Measurements from ENCODE around the gene RFX1.

The RFX1 gene

DNA sequence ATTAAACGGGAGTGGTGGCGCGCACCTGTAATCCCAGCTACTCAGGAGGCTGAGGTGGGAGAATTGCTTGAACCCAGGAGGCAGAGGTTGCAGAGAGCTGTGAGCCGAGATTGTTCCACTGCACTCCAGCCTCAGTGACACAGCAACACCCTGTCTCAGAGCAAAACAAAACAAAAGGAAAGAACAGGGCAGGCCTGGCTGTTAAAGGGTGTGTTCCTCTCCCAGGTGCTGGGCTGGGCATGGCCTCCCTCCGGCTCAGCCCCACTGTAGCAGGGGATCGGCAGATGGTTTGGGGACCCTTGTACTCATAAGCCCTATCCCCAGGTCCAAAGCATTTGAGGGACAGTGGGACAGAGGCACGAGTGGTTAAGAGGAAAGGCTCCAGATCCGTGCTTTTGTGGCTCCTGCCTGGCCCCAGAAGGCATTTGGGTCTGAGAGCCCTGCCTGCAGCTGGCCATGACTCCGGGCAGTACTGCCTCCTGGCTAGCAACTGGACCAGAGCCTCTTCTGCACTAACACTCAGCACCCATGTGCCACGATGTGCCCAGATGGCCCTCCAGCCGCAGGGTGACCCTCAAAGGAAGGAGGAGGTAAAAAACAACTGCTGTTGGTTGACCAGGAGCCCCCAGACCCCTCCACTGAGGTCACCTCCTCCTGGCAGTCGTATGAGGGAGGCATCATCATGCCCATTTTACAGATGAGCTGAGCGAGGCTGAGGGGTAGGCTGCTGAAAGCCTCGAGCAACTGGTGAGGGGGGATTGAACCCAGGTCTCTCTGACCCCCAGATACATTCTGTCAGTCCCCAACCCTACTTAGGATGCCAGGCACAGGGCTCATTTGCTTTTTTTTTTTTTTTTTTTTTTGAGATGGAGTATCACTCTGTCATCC lies 10.0 kb downstream of the RFX1 start:
- no peak for DNase-seq (ENCODE audit: low read depth)

DNA sequence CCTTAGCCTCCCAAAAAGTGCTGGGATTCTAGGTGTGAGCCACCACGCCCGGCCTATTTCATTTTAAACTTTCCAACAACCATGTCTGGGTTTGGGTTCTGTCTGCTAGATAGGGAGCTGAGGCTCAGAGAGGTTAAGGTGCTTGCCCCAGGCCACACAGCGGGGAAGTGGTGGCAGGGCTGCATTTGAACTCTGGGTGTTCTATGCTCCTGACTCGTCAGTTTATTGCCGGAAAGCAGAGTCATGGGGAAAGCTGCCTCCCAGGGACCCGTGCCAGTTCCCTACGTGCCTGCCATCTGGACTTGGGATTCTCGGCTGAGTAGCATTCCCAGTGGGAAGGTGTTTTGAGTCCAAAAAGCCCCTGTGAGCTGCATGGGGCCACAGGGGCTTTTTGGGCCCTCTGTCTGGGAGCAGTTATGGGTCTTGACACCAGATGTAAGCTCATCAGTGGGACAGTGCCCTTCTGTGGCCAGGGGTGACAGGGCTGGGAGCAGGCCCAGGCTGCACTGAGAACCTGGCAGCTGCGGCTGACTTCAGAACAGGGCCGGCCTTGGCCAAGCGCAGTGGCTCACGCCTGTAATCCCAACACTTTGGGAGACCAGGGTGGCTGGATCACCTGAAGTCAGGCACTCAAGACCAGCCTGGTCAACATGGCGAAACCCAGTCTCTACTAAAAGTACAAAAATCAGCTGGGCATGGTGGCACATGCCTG lies 10.9 kb downstream of the RFX1 start:
- no peak for DNase-seq (ENCODE audit: low read depth)

DNA sequence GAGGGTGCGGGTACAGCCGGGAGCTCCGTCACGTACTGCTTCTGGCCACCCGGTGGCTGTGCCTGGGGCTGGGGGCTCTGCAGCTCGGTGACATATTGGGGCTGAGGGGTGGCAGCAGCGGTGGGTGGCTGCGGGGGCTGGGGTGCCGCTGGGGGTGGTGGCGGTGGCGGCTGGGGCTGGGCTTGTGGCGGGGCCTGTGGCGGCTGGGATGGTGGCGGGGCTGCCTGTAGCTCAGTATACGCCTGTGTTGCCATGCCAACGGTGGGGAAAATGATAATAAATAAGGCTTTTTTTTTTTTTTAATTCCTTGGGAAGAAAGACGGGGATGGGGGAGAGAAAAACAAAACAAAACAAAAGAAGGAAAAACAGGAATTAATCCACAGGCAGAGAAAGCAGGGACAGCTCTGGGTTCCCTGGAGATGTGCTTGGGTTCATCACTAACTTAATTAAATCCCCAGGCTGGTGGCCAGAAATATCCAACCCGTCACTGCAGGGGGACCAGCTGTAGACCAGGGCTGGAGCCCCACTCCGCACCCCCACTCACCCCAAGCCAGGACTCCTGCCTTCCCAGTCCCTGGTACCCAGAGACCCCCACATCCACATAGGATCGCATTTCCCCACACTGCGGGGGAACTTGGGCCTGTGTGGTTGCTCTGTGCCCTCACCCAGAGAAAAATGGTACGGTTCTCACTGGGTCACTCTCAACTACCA lies 12.4 kb downstream of the RFX1 start:
- no peak for DNase-seq (ENCODE audit: low read depth)

DNA sequence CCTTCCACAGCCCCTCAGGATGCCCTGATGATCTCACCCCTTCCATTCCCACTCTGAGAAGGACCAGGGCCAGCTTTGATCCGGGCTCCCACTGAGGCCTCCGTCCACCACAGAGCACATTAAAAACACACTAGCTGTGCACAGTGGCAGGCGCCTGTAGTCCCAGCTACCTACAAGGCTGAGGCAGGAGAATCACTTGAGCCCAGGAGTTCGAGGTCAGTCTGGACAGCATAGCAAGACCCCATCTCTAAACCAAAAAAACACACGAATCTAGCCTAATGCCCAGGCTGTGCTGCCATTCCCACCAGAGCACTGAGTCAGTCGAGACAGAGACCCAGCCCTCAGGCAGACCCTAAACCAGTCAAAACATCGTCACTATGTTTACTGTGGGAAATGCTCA lies 14.1 kb downstream of the RFX1 start:
- no peak for DNase-seq (ENCODE audit: low read depth)

DNA sequence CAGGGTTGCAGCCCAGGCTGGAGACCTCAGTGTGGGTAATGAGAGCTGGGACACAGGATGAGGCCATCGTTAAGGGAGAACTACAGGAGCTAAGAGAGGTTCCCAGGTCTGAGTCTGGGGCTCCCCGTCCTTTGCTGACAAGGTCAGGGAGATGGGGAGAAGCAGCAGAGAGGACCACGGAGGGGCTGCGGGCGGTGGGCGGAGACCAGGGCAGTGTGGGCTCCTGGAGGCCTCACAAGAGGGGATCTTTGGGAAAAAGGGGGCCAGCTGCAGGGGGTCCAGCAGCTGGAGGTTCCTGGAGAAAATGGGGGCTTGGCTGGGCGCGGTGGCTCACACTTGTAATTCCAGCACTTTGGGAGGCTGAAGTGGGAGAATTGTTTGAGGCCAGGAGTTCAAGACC lies 16.0 kb downstream of the RFX1 start:
- no peak for DNase-seq (ENCODE audit: low read depth)

DNA sequence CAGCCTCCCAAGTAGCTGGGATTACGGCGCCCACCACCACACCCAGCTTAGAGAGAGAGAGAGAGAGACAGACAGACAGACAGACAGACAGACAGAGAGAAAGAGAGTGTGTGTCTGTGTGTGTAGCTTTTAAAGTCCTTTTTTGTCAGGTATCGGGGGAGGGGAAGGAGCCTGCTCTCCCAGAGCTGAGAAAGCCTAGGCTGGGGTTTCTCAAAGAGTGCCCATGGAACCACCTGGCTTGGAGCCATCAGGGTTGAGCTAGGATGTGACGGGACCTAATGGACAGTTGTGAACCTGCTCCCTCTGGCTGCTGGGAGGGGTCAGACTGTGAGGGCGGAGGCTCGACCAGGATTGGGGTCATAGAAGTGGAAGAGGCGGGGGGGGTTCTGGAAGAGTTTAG lies 16.6 kb downstream of the RFX1 start:
- DNase-seq (ENCODE audit: low read depth), result no peak

DNA sequence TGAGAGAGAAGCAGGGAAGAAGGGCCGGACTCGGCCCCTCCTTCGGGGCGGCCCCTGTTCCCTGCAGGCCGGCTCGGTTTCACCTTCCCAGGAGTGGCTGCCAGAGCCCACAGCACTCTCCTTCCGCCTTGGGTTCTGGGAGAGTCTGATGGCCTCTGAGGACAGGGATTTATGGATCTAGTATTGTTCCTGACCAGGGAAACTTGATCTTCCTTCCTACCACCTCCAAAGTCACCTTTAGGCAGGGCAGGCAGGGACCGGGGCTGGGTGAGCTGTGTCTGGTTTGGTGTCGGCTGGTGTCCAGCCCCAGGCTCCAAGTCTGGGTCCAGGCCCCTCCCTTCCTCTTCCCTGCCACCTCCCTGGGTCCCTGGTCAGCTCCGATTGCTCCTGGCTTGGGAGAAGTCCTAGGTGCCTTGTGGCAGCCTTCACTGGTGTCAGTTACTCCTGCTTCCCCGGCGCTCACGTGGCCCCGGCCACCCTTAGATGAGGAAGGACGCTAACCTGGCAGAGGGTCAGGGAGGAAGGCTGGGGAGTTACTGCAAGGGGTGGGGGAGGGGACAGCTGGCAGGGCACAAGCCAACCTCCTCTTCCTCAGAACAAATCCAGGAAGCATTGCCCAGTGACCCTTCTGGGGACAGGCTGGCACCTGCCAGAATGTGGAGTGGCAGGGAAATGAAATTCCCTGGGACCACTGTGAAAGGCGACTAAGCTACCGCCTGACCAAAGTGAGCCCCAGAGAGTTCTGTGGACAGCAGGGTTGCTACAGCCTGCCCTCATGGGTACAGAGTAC lies 18.8 kb downstream of the RFX1 start:
- no peak for DNase-seq (ENCODE audit: low read depth)

DNA sequence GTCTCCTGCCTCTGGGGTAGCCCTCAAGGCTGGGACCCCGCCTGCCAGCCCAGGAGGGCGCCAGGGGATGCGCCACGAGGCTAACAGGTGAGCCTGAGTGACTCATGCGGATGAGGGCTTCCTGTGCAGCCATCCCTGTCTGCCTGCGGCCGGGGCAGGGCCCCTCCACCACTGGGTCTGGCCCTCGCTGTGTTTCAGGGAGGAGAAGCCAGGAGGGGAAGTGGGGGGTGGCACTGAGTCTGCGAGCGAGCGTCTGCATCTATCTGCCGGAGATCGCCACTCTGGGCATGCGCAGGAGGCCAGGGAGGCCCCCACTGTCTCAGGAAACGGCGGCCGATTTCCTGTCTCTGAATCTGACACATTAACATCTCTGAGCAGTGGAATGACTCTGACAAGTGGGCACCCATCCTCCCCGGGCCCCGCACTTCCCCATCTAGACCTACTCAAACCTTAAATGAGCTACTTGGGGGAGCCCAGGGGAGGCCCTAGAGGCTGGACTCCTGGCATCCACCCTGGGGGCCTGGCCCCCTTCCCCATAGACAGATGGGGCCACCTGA lies 19.7 kb downstream of the RFX1 start:
- DNase-seq (ENCODE audit: low read depth), result peak; percentile 28

DNA sequence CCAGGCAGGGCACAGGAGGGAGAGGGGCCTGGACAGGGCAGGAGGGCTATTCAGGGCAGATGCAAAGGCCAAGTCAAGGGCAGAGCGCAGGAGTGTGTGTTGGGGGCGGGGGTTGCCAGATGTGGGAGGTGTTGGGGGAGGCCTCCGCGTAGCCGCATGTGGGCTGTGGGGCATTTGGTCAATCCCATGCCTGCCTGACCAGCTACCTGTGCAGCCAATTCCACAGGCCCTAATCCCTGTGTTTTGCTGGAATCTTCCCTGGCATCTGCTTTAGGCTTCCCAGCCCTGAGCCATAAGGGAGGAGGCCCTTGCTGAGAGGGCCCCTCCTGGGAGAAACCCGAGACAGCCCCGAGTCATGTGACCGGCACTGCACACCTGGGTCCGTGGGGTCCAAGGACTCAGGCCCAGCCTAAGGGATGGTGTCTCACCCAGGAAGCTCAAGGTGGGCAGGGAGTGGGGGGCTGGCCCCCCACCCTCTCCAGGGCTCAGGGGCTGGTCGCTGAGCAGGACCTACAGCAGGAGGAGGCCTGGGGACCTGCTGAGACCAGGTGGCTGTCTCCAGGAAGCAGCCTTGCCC lies 20.3 kb downstream of the RFX1 start:
- no peak for DNase-seq (ENCODE audit: low read depth)

DNA sequence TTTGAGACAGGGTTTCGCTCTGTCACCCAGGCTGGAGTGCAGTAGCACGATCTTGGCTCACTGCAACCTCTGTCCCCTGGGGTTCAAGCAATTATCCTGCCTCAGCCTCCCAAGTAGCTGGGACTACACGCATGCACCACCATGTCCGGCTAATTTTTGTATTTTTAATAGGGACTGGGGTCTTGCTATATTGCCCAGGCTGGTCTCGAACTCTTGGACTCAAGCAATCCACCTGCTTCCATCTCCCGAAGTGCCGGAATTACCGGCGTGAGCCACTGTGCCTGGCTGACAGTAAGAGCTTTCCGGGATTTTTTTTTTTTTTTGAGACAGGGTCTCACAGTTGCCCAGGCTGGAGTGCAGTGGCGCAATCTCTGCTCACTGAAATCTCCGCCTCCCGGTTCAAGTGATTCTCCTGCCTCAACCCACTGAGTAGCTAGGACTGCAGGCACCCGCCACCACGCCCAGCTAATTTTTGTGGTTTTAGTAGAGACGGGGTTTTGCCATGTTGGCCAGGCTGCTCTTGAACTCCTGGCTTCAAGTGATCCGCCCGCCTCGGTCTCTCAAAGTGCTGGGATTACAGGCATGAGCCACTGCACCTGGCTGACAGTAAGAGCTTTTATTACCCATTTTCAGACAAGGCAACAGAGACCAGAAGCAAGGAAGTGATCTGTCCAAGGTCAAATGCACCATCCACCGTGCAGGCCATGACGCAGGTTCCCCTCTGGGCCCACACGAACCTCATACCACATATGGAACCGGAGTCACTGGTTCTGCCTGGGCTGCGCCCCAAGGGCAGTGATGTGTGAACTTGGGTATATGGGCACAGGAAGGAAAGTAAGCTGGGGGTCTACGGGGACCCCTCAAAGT lies 21.0 kb downstream of the RFX1 start:
- DNase-seq (ENCODE audit: low read depth), result no peak

DNA sequence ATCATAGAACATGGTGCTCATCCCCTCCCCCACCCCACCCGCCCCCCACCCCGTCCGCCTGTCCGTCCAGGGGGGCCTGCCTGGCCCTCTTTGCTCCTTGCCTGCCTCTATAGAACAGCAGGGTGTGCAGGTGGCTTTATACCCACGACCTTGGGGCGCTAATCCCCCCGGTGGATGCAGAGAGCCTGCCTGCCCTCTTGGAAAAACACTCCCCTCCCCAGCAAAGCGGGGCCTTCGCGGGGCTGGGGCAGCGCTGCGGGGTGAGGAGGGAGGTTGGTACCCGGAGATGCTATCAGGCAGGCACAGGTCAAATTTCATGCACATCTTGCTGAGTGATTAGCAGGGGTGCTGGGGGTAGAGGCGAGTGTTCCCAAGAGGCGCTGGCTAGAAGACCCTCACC lies 21.9 kb downstream of the RFX1 start:
- DNase-seq (ENCODE audit: low read depth), result no peak

DNA sequence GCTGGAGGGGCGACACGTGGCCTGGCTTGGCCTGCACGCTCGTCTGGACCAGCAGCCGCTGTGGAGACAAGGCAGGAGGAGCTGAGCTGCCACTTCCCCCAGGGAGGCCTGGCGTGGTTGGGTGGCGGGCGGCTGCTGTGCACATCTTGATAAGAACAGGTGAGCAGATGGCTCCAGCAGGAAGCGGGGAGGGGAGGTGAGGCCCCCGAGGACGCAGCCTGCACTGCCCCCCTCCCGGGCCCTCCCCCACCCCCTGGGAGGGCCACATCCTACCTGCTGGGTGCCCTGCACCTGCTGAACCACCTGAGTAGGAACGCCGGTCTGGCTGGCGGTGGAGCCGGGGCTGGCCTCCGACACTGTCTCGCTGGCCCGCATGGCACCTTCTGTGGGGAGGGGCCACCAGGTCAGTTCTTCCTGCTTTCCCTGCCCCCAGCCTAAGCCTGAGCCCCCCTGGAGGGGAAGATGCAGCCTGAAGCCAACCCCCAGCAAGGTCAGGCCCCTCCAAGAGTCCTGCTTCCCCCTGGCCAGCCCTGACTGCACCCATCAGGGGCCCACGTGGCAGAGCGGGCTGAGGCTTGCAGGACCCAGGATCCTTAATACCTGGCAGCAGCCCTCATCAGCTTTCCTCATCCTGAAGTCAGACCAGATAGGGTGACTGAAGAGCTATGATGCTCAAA lies 22.8 kb downstream of the RFX1 start:
- DNase-seq (ENCODE audit: low read depth), result no peak

DNA sequence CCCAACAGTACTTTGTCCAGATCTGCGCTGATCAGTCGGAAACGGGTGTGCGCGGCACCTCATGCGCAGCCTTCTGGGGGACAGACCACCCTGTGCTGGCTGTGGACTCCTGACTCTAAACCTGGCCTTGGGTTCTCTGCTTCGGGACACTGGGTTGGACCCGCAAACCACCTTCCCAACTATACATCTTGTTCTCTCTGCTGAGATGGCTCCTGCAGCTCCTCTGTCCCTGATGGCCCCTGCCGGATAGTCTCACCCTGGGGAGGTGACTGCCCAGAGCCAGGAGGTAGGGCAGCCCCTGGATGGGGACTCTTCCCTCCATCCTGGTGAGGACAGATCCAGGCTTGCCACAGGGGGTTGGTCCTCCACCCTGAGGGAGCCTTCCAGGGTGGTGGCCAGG lies 23.3 kb downstream of the RFX1 start:
- no peak for DNase-seq (ENCODE audit: low read depth)

DNA sequence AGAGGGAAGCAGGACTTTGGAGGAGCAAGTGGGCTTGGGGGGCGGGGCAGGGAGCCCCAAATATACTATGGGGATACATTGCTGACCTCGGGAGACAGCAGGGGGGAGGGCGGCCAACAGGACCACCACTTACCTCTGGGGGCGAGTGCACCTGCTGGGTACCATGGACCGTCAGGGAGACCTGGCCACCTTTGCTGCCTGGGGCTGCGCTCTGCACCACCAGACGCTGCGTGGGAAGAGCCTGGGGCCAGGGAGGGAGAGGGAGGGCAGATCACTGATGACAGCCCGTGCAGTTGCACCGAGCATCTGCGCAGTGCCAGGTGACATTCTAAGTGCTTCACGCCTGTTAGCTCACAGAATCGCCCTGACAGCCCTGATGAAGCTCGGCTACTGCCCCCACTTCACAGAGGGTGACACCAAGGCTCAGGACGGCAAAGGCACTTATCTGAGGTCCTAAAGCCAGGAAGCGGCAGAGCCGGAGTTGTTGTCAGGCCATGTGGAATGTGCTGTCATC lies 24.1 kb downstream of the RFX1 start:
- DNase-seq (ENCODE audit: low read depth), result no peak

DNA sequence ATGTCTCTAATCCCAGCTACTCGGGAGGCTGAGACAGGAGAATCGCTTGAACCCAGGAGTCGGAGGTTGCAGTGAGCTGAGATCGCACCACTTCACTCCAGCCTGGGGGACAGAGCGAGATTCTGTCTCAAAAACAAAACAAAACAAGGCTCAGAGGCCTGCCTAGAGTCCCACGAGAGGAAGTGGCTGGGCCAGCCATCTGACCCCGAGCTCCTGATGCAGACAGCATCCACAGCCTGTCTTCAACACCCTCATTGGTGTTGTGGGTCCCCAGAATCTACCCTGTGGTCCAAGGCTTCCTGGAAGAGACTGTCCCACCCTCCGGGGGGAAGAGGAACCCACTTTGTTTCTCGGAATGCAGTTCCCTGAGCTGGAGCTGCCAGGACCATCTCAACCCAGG lies 24.7 kb downstream of the RFX1 start:
- no peak for DNase-seq (ENCODE audit: low read depth)

DNA sequence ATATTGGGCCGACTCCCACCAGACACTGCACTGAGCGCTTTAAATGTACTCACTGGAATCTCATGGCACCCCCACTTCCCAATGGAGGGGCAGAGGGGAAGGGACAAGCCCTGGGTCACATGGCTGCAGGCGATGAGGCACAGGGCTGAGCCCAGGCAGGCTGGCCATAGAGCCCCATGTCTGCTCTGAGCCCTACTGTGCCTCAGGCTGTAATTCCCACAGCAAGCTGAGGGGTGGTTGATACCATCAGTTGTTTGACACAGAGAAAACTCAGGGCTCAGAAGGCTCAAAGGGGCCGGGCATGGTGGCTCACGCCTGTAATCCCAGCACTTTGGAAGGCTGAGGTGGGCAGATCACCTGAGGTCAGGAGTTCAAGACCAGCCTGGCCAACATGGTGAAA lies 25.1 kb downstream of the RFX1 start:
- DNase-seq (ENCODE audit: low read depth), result no peak

DNA sequence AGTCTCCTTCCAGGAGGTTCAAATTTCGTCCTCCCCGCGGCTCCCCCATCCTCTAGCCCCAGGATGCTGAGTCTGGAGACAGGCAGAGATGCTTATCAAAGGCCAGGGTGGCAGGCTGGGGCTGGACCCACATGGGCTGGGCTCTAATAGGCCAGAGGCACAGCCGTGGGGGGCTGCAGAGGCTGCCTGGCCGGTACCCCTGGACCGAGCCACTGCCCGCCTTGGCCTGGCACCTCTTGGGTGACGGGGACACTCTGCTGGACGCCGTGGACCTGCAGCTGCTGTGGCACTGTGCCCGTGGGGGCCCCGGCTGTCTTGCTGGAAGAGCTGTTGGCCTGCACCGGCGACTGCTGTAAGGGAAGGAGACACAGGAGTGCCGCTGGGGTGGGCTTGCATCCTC lies 25.8 kb downstream of the RFX1 start:
- no peak for DNase-seq (ENCODE audit: low read depth)

DNA sequence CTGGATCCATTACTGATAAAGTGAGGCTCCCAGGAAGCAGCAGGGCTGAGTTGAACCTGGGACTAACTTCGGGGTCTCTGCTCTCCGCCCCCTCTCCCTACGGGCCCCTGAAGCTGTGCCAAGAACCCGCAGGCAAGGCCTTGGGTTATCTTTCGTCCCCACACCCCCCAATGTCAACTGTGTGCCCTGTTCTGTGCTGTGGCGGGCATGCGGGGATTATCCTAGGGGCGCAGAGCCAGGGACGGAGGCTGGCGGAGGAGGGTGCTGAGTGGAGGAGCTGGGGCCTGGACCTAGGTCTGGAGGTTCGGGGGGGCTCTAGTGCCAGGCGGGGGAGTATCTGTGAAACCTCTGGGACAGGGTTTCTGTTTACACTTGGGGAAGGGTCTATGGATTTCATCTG lies 26.4 kb downstream of the RFX1 start:
- no peak for DNase-seq (ENCODE audit: low read depth)

DNA sequence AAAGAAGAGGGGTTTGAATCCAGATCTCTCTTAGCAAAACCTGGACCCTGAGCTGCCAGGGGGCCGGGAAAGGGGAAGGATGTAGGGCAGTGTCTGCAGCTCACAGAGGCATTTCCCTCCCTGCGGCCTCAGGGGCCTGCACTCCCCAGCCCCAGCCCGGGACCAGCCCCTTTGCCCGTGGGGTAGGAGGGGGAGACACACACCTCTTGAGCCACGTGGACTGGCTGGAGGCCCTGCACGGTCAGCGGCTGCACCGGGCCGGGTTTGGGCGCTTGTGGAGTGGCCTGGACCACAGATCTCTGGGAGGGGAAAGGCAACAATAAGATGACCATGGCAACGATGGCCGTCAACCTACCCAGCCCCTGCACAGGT lies 26.9 kb downstream of the RFX1 start:
- no peak for DNase-seq (ENCODE audit: low read depth)

All from fibroblast of the conjunctiva (primary cell).